NCI-H69 (cell line): Measurements from ENCODE around the gene PACS1.

Source experiments
- DNase-seq: peaks from one replicate; lab custom pipeline; 2025; lab: John Stamatoyannopoulos, UW

The PACS1 gene

GRCh38 chr11:66143264-66143566 lies 73.1 kb downstream of the PACS1 start:
- DNase-seq: no peak

- DNase-seq: no peak
These were observed 74.1 kb downstream of the PACS1 start for GRCh38 chr11:66143996-66144678.

DNA sequence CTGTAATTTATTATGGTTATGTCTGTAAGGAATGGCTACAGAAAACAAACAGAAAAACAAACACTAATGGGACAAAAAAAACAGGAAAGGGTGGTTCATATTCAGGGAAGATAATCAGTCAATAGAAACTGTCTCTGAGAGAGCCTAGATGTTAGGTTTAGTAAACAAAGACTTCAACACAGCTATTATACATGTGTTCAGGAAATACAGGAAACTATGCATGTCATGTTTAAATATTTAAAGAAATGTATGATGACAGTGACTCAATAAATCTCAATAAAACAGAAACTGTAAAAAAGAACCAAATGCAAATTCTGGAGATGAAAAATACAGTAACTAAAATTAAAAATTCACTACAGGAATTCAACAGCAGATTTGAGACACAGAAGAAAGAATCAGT lies 76.0 kb downstream of the PACS1 start:
- no peak for DNase-seq

GRCh38 chr11:66146940-66147339 lies 76.9 kb downstream of the PACS1 start:
- DNase-seq: no peak

DNA sequence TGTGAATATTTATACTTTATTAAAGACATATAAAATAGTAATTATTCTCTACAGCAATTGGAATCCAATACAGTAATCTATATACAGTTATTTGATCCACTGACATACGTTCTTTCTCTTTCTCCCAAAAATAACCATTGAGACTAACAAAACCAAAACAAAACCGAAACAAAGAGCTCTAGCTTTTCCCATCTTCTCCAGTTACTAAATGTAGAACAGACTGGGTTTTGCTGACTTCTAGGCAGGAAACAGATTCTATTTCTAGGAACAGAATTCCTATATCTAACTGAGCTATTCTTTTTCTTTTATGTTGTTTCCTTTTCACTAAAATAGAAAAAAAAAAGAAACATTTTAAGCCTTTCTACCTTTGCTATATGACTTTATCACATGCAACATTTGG lies 80.1 kb downstream of the PACS1 start:
- no peak for DNase-seq

DNA sequence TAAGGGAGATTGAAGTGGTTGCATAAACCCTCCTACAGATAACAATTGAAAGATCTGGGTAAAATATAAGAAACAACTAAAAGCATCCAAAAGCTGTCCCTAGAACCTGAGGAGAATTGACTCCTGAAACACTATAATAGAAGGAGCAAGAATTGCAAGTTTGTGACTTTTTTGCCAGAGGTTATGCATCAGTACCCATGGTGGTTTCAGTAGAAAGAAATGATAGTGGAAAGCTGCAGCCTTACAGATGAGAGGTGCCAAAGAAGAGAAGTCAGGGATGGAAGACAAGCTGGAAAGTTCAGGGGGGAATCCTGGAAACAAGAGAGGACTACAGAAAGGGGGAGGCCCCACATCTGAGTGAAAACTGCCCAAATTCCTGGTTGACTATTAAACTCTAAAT lies 80.7 kb downstream of the PACS1 start:
- DNase-seq: no peak

- DNase-seq: peak; percentile 75
These were observed 81.2 kb downstream of the PACS1 start for GRCh38 chr11:66151273-66151672.

- no peak for DNase-seq
These were observed 84.0 kb downstream of the PACS1 start for GRCh38 chr11:66154109-66154508.

GRCh38 chr11:66155387-66156073 lies 85.5 kb downstream of the PACS1 start:
- no peak for DNase-seq

GRCh38 chr11:66157182-66157864 lies 87.3 kb downstream of the PACS1 start:
- DNase-seq: no peak

GRCh38 chr11:66158156-66158555 lies 88.1 kb downstream of the PACS1 start:
- DNase-seq: no peak

DNA sequence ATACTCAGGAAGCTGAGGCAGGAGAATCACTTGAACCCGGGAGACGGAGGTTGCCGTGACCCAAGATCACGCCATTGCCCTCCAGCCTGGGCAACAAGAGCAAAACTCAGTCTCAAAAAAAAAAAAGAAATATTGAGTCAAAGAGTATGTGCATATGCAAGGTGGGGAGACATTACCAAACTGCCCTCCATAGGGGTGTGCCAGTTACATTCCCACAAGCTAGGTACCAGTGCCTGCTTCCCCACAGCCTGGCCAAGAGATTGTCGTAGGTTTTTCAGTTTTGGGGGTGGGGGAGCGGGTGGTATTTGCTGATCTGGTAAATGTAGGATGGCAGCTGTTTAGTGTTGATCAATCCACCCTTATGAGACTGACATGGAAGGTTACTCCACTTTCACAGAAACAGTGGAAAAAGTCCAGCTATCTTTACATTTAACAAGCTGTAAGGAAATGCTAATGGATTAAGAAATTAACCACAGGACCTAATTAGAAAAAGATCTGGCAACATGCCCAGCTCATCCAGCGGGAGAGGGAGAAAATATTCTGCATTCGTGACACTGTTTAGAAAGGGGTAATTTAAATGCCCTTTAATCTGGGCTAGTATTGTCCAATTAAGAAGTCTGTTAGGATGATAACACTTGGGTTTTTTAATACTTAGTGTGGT lies 89.4 kb downstream of the PACS1 start:
- peak; percentile 73 for DNase-seq

GRCh38 chr11:66160709-66161108 lies 90.6 kb downstream of the PACS1 start:
- no peak for DNase-seq

DNA sequence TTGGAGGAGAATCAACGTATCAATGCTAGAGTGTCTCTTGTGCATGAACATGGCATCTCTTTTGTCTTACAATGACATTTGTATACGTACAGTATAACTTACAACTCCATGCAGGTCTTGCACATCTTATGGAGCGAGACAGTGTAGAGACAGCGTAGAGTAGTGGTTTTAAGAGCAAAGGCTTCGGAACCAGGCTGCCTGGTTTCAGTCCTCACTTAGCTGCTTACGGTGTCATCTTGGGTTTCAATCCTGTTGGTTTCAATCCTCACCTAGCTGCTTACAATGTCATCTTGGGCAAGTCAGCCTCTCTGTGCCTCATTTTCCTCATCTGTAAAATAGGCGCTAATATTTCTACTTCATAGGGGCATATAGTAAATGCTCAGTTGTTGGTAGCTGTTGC lies 98.2 kb downstream of the PACS1 start:
- no peak for DNase-seq

DNA sequence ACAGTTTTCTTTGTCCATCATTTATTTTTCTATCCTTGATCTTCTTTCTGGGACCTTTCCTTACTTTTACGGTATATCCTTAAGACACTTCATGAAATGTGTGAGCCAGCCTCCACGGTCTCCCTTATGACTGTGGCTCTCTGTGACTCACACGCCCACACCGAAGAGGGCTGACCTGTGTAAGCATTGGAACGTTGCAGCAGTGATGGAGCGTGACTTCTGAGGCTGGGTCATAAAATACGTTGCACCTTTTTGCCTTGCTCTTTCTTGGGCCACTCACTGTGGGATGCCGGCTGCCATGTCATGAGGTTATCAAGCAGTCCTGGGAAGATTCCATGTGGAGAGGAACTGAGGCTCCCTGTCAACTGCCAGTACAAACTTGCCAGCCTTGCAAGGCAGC lies 102.1 kb downstream of the PACS1 start:
- no peak for DNase-seq

- no peak for DNase-seq
These were observed 106.6 kb downstream of the PACS1 start for GRCh38 chr11:66176650-66177049.

- DNase-seq: no peak
These were observed 108.1 kb downstream of the PACS1 start for GRCh38 chr11:66178183-66178582.

DNA sequence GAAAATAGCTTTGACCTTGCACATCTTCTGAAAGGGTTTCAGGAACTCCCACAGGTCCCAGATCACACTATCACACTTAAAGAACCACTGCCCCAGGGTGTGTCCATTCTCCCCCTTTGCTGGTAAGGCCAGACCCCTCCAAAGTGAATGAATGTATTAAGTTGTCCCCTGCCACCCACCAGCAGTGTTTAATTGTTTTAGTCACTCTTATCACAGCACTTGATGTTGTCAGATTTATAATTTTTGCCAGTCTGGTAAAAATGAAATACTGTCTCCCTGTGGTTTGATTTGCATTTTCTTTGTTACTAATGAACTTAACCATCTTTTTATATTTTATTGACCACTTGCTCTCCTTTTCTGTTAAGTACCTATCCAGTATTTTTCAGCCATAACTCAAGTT lies 108.8 kb downstream of the PACS1 start:
- no peak for DNase-seq

GRCh38 chr11:66181632-66182315 lies 111.7 kb downstream of the PACS1 start:
- no peak for DNase-seq

DNA sequence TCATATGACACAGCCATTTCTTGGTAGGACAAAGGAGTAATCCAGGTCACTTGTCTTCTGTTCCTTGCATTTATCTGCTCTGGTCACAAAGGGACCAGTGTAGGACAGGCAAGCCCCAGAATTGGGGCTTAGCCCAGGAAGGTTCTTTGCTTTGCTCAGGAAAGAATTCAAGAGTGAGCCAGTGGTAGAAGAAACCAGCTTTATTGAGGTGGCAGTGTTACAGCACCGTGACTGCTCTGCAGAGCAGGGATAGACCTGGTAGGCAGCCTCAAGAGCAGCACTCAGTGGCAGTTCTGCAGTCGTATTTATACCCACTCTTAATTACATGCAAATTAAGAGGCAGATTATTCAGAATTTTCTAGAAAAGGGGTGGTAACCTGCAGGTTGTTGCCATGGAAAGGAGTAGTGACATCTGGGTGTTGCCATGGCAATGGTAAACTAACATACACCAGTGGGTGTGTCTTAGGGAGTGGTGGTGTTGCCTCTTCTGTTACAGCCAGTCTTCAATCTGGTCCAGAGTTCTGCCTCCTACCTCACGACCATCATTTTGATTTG lies 113.5 kb downstream of the PACS1 start:
- peak; percentile 16 for DNase-seq

DNA sequence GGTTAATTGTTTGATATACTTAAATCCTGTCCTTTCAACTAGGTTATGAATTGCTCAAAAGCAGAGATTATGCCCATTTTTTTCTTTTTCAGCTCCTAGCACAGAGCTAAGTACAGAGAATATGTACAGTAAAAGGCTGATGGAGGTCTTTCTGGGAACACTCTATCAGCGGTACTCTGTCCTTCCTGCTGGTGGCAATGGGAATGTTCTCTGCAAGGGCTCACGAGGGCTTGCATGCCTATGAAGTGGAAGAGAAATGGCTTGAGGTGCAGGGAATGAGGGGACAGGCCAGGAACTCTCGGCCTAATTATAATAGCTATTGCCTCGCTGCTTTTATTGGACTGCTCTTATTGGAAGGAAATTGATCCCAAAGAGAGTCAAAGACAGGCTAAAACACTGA lies 114.7 kb downstream of the PACS1 start:
- DNase-seq: no peak

- no peak for DNase-seq
These were observed 116.4 kb downstream of the PACS1 start for GRCh38 chr11:66186470-66186869.
